GM21447 (cell line): ENCODE measurements around the gene RANGRF.

Experiments
- ATAC-seq: cut with Tn5 transposase; IDR thresholded peaks from one replicate; pipeline ENCODE4 v1.9.1; 2021; ENCODE audit not compliant: unreplicated experiment

Gene RANGRF

DNA sequence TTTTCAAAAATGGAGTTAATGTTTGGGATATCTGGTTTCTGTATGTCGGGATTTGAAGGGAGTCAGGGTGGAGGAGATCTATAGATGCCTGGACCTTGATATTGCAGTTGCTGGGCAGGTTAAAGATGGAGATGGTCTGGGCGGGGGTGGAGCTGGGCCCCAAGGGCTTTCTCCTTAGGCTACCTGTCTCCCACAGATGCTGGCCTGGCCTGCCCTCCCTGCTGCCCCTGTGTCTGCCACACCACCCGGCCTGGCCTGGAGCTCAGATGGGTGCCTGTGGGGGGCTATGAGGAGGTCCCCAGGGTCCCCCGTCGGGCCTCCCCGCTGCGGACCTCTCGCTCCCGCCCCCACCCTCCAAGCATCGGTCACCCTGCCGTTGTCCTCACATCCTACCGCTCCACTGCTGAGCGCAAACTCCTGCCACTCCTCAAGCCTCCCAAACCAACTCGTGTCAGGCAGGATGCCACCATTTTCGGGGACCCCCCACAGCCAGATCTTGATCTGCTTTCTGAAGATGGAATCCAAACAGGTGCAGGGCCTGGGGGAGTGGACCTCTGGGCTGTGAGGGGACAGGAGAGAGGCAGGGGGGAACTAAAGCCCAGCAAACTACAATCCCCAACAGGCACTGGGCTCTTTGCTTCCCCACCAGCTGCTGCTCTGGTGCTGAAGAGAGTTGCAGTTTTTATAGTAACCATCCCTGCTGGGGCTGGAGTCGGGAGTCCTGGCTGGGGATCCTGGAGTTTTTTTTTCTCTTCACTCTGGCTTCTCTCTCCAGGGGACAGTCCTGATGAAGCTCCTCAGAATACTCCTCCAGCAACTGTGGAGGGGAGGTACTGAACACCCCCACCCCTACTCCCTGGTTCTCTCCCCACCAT is 24.5 kb downstream of the RANGRF start:
- ATAC-seq, result no peak

DNA sequence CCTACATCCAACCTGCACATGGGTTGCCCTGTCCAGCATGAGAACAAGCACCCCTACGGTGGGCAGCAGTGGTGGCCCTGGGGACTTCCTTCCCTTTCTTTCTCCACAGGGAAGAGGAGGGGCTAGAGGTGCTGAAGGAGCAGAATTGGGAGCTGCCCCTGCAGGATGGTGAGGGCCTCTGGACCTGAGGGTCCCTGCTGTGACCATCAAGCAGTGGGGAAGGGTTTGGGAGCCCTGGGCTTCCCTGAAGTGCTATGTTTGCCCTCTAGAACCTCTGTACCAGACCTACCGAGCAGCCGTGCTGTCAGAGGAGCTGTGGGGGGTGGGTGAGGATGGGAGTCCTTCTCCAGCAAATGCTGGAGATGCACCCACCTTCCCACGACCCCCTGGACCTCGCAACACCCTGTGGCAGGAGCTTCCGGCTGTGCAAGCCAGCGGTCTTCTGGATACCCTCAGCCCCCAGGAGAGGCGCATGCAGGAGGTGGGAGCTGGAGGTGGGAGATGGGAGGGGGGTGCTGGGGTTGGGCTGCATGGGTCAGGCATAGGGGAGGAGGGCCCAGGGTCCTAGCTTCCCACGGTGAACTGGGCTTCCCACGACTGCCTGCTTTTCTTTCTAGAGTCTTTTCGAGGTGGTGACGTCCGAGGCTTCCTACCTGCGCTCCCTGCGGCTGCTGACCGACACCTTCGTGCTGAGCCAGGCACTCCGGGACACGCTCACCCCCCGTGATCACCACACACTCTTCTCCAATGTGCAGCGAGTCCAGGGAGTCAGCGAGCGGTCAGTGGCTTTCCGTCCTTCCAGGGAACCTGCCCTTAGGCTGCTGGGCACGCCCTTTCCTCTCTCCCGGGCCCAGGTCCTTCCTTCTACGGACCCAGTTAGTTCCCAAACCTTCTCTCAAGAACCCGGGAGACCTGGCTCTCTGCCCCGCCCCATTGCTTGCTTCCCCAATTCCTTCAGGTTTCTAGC is 26.6 kb downstream of the RANGRF start:
- ATAC-seq, result no peak

DNA sequence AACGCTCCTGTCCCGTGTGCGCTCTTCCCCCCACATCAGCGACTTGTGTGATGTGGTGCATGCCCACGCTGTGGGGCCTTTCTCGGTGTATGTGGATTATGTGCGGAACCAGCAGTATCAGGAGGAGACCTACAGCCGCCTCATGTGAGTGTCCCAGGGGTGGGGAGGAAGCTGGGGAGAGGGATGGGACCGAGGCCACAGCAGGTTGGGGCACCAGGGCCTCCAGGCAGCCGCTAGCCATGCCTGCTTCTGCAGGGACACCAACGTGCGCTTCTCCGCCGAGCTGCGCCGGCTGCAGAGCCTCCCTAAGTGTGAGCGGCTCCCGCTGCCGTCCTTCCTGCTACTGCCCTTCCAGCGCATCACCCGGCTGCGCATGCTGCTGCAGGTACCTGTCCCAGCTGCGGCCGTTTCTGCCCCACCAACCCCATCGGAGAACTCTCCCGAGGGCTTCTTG is 27.3 kb downstream of the RANGRF start:
- ATAC-seq, result no peak

DNA sequence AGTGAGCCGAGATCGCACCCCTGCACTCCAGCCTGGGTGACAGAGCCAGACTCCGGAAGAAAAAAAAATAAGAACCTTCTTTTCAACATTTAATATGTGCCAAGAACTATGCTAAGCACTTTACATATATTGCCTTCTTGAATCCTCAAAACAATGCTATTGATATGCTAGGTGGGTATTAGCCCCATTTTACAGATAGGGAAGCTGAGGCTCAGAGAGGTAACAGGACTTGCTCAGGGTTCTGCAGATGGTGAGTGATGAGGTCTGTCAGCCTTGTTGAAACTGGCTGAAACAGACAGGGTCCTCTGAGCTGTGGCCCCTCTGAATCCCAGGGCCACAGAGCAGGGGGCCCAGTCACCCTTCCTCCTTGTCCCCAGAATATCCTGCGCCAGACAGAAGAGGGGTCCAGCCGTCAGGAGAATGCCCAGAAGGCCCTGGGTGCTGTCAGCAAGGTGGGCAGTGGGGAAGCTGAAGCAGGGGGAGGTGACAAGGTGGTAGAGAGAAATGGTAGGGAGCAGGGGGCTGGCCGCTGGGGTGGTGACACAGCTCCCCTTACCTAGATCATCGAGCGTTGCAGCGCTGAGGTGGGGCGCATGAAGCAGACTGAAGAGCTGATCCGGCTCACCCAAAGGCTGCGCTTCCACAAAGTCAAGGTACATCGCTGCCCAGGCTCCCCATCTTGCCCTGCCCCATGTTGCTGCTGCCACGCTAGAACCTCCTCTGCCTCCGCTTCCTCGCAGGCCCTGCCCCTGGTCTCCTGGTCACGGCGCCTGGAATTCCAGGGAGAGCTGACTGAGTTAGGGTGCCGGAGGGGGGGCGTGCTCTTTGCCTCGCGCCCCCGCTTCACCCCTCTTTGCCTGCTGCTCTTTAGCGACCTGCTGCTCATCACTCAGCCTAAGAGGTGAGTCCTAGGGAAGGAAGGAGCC is 29.8 kb downstream of the RANGRF start:
- no peak for ATAC-seq

DNA sequence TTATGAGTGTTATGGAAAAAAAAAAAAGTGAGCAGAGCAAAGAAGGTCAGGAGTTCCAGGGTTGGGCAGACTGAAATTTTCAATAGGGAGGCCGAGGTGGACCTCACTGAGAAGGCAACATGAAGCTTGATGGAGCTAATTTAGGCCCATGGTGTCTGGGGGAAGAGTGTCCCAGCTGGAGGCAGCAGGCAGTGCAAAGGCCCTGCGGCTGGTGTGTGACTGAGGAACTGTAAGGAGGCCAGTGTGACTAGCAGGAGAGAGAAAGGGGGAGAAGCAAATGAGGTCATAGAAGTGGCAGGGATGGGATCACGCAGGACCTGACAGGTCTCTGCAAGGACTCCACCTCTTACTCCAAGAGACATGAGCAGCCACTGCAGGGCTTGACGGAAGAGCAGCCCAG is 31.8 kb downstream of the RANGRF start:
- ATAC-seq, result no peak

DNA sequence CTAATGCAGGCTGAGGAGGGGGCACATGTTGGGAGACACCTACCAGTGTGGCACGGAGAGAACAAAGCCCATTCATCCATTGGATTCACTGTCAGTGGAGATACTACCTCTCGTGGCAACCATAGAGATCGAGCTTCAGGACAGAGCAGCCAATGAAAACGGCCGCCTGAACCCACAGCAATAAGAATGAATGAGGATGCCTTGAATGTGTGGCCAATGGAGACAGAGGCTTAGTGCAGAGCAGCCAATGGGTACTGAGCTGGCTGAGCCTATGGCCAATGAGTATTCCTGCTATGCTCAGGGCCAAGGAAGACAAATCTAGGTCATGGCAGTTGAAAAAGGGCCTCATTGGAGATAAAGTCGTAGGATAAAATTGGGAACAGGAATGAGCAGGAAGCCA is 32.5 kb downstream of the RANGRF start:
- ATAC-seq, result no peak

DNA sequence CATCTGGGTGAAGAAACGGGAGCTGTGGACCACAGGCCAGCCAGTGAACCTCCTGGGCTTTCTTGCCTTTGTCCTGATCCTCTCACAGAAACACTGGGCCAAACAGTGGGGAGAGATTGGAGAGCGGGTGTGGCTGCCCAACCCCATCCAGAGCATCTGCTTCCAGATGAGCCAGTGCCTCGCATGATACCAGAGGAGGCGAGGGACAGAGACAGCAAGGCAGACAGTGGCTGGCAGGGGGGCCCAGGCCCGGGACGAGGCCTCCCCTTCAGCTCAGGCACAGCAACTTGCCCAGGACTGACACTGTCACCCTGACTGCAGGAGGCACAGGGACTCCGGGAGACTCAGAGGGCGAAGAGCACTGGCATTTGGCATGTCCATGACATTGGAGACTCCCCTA is 33.6 kb downstream of the RANGRF start:
- ATAC-seq, result no peak

DNA sequence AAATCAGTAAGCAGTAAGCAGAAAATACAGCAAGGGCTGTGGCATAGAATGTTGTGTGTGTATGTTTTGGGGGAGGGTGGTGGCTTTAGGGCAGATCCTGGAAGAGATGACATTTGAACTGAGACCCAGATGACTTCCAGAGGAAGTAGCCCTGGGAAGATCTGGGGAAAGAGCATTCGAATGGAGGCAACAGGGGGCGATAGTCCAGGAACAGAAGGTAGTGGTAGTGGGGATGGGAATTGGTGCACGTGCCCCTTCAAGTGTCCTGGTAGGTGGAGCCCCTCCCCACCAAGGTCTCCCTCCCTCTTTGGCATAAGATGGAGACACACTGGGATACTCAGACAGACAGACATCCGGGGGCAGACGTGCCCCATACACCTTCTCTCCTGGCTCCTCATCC is 35.7 kb downstream of the RANGRF start:
- ATAC-seq, result no peak

DNA sequence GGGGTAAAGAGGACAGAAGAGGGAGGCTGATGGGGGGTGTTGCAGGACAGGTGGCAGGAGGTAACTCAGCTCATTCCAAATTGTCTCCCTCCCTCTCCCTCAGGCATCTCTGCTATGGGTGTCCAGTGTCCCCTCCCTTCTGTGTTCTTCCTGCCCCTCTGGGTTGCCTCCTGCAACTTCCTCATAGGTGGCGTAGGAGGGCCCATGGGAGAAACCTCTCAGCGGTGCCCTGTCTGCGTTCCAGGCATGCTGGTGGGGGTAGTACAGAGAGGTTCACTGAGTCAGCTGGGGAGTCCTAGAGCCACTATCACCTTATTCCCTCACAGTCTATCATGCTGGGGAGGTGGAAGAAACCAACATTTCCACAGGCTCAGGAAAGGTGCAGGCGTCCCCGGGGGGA is 36.5 kb downstream of the RANGRF start:
- no peak for ATAC-seq

DNA sequence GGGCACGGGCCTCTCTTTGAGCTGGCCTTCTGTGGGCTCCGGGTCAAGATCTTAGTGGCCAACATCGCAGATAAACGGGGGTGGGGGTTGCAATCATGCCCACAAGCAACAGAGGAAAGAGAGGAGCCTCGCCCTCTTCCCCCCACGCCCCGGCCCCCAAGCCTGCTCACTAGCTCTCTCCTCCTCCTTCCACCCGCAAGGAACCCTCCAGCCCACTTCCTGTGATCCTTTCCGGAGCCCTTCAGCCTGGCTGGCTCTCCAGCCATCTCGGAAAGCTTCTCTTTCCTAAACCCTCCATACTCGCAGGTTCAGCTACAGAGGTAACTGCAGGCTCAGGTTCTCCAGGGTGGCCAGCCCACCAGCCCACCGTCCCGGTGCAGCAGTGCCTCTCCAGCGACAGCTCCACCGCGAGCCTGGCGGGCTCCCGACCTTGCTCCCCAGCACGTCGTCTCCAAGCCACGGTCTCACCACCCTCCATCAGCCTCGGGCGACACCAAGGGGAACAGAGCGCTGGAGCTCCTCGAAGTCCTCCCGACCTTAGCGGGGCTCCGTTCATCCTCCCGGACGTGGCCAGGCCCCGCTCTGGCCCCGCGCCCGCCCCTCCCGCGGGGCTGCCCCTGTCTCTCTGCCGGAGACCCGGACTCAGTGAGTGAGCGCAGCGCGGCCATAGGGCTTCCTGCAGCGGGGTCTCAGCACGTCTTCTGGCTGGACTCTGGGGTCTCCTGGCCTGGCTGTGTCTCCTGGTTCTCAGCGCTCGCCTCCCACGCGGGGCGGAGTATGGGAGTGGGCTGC is 38.2 kb downstream of the RANGRF start:
- no peak for ATAC-seq

DNA sequence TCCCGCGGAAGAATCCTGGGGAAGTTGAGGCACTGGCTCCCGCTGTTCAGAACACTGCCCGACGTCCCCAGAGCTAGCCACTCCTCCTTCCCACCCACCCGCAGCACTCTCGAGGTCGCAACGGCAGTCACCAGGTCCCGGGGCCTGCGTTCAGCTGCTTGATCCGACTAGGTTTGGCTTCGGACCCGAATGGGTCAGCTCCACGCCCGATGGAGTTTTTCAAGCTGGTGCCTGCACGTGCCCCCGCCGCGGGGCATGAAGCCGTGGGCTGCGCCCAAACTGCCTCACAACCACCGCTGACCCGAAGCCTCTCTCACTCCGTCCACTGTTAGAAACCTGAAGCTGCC is 38.8 kb downstream of the RANGRF start:
- ATAC-seq, result no peak

DNA sequence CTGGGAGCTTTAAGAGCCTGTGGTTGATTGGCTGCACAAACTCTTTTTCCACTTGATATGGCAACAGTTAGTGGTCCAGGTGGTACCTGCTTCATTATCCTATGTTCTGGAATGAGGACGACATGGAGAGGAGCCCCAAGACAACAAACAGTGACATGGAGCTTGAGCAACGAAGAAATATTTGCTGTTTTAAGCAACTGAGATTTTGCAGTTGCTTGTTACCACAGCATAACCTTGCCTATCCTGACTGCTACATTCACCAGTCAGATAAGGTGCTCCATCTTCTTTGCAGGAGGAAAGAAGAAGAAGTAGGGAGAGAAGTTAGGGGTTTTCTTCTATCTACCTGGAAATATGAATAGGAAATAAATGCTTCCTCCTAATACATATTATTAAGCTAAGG is 43.7 kb downstream of the RANGRF start:
- no peak for ATAC-seq

DNA sequence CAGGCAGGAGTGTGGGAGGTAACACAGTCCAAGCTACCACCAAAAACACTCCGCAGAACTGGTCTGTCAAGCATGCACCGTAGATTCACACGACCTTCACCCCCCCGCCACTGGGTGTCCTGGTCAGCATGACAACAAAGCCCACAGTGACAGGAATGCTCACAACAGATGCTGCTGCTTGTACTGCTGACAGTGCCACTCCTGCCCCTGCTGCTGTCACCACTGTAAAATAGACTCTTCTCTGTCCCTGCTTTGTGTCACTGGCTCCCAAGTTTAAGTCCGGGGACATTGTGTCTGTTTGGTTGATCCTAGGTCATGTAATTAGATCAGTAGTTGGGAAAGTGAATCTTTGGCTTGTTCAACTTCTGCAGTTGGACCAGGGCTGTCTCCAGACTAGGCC is 44.2 kb downstream of the RANGRF start:
- ATAC-seq, result no peak

DNA sequence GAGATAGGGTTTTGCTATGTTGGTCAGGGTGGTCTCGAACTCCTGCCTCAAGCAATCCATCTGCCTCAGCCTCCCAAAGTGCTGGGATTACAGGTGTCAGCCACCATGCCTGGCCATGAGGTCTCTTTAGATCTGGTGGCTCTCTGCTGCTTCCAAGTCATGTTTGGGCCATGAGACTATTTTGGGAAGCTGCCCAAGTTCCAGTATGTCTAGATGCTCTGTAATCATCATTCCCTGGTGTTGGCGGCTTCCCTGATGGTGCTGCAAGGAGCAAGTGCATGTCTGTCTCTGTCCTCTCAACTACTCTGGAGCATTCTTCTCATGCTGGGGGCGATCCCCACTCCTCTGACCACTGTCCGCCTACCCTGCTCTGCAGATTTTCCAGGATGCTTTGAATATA is 44.8 kb downstream of the RANGRF start:
- ATAC-seq, result no peak

DNA sequence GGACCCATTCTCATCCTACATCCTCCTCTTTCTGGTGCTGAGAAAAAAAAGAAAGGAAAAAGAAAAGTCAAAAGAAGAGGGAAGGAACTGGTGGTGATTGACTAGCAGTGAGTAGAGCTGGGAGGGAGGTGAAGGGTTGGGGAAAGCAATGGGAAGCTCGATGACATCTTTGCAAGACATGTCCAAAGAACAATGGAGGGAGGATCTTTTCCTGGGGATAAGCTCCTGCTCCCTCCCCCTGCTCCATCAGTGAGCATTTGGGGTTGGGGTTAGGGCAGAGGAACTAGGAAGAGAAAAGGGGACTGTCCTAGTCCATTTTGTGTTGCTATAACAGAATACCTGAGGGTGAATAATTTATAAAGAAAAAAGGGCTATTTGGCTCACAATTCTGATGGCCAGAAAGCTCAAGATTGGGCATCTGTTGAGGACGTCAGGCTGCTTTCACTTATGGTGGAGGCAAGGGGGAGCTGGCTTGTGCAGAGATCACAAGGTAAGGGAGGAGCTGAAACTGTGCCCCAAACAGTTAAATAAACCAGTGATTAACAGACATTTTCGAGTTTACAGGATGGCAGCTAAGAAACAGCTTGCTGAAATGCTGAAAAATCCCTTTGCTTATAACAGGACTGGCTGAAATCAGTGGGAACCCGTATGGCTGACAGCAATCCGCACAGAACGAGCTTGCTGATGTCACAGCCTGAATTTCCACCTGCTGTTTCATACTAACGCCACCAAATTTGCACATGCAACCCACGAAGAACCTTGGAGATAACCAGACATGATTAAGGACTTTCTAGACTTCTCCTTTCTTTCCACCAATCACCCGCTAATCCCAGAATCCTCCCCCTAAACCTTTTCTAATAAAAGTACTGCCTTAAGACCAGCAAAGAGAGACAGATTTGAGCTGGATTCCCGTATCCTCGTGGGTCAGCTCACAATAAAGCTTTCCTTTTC is 49.6 kb downstream of the RANGRF start:
- ATAC-seq, result no peak

DNA sequence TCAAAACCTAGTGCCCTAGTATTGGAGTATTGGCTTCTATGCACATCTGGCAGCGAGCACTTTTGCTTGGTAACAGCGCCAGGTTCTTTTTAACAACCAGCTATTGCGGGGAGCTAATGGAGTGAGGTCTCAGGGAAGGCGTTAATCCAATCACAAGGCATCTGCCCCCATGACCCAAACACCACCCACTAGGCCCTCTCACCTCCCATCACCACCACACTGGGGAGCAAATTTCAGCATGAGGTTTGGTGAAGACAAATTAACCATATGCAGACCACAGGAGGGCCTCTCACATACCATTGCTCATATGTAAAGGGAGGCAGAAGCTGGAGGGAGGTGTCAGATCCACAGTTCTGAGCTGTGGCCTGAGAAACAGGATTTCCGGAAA is 50.3 kb downstream of the RANGRF start:
- ATAC-seq, result no peak

DNA sequence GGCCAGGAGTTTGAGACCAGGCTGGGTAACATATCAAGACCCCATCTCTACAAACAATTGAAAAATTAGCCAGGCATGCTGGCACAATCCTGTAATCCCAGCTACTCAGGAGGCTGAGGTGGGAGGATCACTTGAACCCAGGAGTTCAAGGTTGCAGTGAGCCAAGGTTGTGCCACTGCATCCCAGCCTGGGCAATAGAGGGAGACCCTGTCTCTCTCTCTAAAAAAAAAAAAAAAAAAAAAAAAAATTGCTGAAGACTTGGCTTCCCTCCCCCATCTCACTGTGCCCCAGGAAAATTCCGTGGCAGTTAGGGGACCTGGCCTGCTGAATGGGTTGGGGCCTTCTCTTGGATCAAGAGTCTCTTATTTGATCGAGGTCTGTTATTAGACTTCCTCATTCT is 51.1 kb downstream of the RANGRF start, which contains the start of gene ODF4:
TSS of gene ODF4 (plus strand) at position 301 of the 400 bp plus-strand sequence. CDS start 212 bp downstream, outside the sequence.
- no peak for ATAC-seq
